GM19099 (cell line): ENCODE results near the gene IFITM5.

Experiments used
- POLR2A ChIP-seq: IDR thresholded peaks from 3 replicates; pipeline ENCODE4 v1.6.1; 2011; ENCODE audit warnings: low read depth; ENCODE audit not compliant: insufficient read length; ENCODE audit errors: extremely low read depth

Gene IFITM5

DNA sequence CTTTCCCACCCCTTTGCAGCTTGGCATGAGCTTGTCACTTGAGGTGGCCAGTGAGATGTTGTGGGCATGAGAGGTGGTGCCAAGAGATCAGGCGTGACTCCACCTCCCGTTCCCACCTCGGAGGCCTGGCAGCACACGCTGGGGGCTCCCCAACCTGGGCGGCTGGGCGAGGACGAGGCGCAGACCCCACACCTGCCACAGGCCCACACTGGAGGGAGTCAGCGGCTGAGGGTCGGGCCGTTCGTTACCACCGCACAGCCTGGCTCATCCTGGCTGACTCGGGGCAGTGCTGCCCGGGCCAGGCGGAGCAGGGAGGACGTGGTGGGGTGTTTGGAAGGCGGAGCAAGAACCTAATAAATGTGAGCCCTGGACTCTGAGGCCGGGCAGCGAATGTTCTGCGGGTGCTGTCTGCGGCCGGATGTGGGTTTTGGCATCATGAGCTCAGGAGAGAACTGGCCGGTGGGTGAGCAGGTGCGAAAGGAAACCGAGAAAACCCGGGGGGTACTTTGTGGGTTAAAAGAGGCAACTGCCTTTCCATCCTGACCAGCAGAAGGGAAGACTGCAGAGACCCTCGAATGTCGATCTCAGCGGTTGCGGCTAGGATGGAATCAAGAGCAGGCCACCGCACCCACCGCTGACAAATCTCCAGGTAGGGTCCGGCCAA lies 31.5 kb upstream of the IFITM5 start:
- no peak for TF ChIP-seq POLR2A

DNA sequence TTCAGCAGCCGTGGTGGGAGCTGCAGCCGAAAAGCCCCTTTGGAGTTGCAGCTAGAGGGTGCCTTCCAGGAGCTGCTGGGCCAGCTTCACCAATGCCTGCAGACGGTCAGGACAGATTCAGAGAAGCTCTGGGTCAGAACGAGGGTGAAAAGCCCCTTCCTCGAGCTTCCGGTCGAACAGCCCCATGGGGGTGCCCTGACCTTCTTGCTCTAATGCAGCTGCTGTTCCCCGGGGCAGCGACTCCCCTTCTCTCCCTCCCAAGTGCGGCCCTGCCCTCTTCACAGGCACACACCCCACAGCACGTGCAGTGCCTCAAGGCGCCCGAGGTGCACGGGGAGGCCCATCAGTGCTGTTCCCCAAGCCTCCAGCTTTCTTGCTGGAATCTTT lies 31.0 kb upstream of the IFITM5 start:
- no peak for TF ChIP-seq POLR2A

DNA sequence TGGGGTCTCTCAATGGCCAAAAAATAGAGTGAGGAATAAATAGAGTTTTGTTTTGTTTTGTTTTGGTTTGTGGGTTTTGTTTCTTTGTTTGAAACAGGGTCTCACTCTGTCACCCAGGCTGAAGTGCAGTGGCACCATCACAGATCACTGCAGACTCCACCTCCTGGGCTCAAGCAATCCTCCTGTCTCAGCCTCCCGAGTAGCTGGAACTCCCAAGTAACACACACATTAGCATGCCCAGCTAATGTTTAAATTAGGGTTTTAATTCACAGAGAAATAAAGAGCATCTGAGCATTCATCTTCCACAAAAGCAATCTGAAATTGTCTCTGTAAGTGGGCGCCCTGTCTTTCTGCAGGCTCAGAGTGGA lies 30.5 kb upstream of the IFITM5 start:
- TF ChIP-seq POLR2A = no peak

DNA sequence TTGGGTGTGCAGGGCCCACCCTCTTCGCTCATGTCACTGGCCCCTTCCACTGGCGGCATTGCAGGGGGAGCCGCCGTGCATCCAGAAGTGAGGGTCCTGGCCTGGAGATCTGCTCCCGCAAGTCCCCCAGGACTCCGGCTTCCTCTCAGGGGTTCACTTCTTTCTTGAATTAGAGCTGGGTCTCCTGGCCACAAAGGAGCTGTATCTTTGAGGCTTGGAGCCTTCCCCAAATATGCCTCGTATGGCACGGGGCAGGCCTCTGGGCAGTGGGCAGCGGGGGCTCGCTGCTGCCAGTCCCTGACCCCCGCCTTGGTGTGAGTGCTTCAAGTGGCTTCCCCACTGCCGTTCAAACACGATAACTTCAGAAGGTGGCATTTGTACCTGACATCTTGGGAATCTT lies 28.7 kb upstream of the IFITM5 start:
- no peak for TF ChIP-seq POLR2A

DNA sequence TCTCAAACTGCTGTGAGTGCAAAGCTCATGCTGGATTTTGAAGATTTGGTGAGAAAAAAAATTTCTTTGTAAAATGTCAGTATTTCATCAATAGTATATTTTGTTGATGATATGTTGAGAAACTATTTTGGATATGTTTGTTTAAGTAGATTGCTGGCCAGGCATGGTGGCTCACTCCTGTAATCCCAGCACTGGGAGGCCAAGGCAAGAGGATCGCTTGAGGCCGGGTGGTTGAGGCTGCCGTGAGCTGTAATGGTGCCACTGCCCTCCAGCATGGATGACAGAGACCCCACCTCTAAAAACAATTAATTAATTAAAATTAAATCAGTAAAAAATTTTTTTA lies 28.2 kb upstream of the IFITM5 start:
- TF ChIP-seq POLR2A = no peak

DNA sequence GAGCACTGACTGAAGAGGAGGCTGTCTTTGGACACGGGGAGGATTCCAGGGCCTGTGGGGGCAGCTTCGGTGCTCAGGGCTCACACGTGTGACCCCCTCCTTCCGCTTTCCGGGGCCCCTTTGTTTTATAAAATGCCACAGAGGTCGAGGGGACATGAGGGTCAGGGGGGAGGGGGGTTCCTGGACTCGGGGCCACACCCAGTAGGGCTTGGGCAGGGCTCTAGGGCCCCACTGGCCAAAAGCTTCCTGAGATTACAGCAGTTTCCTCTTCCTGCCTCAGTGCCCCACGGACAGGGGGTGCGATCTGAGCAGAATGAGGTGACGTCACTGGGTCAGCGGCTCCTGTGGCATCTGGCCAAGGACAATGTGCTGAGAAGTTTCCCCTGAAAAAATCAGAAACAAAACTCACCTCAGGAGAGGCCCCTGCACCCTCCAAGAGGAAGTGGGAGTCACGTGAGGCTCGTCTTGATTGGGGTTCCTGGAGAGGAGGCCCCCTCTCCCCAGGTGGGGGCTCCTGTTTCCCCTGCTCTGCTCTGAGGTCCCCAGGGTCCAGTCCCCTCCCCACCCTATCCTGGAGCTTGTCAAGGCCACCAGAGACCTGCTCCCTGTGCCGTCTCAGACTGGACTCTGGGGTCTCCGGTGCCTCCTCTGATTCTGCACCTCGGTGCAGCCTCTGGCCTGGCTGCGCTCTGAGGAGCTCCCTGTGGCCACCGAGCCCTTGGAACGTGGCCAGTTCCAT lies 27.7 kb upstream of the IFITM5 start:
- TF ChIP-seq POLR2A = peak; percentile 55

DNA sequence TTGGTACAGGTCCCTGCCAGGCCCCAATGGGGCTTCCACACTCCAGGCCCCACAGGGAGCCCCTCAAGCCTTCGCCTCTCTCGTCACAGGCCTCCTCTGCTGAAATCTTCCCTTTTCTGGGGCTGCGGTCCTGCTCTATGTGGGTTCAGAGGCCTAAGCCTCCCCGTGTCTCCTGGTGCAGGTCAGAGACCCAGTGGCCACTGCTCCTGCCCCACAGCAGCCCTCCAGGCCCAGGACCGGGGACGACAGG lies 27.2 kb upstream of the IFITM5 start:
- no peak for TF ChIP-seq POLR2A

DNA sequence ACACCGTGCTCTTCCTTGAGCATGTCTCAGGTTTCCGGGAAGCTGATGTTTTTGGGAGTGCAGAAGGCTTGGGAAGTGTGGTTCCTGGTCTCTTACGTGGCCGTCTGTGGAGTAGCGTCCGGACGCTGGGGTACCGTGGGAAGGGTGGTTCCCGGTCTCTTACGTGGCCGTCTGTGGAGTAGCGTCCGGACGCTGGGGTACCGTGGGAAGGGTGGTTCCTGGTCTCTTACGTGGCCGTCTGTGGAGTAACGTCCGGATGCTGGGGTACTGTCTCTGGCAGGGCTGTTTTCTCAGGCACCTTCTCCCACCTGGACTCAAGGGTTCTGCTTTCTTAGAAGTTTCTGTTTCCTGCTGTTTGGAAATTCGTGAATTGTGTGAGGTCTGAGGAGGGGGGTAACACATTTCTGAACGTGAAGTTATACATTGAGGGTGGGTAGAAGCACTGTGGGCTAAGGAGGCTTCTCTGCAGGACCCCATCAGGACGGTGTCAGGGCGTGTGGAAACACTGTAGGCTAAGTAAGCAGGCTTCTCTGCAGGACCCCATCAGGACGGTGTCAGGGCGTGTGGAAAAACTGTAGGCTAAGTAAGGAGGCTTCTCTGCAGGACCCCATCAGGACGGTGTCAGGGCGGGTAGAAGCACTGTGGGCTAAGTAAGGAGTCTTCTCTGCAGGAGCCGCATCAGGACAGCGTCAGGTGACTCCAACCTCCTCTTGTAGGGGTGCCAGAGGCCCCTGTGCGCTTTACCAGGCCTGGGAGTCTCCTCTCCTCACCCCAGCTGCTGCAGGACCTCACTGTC lies 26.7 kb upstream of the IFITM5 start:
- TF ChIP-seq POLR2A = no peak

DNA sequence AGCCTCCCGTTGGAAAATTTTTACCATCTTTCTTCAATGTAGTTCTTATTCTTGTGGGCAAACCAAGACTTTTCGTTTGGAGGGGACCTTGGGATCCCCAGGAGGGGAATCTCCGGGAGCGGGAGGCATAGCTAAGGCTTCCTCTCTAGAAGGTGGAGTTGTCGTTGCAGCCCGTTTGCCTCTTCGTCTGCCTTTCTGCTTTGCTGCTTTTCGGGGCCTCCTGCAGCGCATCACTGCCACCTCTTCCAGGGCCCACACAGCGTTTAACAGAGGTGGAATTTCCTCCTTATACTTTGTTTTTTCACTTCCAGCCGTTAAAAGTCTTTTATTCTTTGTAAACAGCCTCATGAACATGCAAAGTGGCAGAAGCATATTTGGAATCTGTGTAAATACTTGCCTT lies 24.8 kb upstream of the IFITM5 start:
- TF ChIP-seq POLR2A = no peak

DNA sequence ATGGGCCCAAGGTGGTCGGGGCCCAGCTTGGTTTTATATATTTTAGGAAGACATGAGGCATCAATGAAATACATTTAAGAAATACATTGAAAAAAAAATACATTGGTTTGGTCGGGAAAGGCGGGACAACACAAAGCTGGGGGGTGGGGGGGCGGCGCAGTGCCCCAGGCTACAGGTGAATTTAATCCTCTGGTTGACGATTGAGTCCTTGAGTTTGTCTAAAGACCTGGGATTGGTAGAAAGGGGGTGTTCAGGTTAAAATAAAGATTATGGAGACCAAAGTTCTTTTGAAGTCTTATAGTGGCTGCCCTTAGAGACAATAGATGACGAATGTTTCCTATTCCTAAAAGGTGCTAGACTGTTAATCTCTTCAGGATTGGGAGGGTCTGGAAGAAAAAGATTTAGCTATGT lies 17.6 kb upstream of the IFITM5 start:
- no peak for TF ChIP-seq POLR2A

DNA sequence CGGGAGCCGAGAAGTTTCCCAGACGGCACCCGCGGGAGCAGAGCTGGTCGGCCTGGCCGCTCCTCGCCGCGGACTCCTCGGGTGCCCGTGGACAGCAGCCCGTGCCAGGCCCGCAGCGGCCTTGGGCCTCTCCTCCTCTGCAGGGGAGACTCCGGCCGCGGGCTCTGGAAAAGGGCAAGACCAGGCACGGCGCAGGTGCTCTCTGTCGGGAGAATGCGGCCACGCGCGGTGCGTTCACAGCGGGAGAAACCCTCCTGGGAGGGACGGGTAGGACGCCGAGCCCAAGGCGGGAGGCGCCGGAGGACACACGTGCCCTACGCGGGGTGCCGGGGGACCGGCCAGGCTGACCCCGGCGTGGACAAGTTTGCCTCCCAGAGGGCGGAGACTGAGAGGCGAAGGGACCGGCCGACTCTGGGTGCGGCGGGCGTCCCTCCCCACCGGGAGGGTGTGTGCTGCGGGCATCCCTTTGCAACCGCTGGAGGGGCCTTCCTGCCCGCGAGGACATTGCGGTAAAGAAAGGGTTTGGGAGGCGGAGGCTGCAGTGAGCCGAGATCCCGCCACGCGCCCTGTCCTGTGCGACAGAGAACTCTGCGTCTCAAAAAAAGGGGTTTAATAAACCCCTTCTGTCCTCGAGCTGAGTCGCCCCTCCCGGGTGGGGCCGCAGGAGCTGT lies 16.8 kb upstream of the IFITM5 start:
- TF ChIP-seq POLR2A = no peak

DNA sequence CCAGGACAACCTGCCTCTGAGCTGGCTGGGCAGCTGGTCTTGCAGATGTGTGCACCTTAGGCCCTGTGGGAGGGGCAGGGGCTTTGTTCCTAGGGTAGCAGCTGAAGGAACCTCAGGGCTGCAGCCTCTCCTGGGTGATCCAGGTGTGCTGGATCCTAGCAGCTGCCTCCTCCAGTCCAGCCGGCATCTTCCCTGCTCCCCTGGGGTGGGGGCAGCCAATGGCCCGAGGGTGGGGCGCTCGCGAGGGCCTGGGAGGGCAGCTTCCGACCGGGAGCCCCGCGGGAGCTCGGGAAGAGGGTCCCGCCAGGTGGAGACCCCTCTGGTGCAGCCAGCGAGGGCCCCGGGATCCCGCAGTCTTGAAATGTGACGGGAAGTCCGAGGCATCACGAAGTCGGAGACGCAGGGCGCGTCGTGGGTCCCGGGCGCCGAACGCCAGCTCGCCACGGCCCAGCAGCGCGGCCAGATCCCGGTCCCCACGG lies 16.2 kb upstream of the IFITM5 start:
- TF ChIP-seq POLR2A = peak; percentile 4

DNA sequence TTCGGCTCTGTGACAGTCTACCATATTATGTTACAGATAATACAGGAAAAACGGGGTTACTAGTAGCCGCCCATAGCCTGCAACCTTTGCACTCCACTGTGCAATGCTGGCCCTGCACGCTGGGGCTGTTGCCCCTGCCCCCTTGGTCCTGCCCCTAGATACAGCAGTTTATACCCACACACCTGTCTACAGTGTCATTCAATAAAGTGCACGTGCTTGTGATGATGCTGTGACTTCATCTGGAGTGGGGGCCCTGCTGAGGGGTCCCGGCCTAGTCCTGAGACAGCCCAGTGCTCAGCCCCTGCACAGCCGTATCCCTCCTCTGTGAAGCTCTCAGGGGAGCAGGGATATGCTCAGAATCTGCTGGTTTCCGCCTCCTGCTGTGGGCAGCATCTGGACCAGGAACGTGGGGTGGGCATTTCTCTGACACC lies 15.7 kb upstream of the IFITM5 start:
- peak; percentile 23 for TF ChIP-seq POLR2A

DNA sequence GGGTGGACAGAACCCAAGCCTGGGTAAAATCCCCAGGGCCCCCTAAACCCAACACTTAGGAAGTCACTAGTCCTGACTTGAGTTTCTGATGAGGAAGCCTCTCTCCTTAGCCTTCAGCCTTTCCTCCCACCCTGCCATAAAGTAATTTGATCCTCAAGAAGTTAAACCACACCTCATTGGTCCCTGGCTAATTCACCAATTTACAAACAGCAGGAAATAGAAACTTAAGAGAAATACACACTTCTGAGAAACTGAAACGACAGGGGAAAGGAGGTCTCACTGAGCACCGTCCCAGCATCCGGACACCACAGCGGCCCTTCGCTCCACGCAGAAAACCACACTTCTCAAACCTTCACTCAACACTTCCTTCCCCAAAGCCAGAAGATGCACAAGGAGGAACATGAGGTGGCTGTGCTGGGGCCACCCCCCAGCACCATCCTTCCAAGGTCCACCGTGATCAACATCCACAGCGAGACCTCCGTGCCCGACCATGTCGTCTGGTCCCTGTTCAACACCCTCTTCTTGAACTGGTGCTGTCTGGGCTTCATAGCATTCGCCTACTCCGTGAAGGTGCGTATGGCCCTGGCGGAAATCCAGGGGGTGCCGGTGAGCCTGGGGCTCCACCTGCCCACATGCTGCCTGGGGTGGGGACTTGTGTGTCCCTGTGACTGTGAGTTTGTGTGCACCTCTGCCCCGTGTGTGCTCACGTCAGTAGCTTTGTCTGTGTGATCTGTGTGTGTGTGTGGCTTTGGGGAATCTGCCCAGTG lies 14.6 kb upstream of the IFITM5 start, which contains the start of gene IFITM1:
IFITM1 (plus strand) TSS at position 254 of the 767 bp plus-strand sequence; CDS start at position 385, 131 bp downstream.
- peak; percentile 96 for TF ChIP-seq POLR2A

DNA sequence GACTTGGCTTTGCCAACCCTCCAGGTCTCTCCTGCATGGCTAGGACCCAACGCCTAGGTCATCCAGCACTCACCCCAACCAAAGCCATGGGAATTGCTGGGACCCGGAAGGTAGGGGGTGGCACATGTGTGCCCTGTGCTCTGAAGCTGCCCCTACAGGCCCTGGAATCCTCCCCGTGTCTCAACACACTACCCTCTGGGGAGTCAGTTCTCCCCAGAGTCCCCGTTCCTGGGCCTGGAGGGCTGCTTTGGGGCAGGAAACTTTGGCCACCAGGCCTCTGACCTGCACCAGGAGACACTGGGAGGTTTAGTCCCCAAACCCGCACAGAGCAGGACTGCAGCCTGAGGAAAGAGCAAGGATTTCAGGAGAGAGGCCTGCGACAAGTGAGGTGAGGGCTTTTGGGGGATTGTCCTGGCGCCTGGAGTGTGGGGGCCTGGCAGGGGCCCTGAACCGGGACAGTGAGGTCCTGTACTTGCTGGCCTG lies 14.0 kb upstream of the IFITM5 start:
- no peak for TF ChIP-seq POLR2A

DNA sequence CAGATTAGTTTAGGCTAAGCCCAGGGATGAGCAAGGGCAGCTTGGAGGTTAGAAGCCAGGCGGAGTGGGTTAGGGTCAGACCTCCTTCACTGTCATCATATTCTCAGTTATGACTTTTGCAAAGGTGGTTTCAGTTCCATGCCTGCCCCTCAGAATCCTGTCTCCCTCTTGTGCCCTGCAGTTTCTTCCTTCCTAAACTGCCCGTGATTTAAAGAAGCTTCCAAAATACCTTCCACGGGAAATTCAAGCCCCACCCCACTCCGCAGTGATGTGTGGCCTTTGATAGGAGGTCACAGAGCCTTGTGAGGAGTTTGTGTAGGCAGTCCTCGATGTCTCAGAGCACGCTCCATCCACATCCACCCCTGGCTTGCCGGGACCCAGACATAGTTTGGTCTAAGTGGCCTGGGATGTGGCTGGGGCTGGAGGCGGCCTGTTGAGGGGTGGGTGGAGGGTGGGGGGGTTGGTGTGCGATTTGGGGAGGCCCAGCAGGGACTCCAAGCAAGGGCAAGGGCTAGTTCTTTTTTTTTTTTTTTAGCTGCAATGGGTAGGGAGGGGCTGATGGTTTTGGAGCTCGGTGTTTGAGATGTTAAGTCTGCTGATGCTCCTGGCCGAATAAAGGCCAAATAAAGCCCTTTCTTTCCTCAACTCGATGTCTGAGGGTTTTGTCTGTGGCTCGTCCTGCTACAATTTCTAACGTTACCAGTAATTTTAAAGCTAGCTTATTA lies 12.9 kb upstream of the IFITM5 start:
- TF ChIP-seq POLR2A = no peak
